ENCODE measurements around the gene HSD3B1. TPM values are rescaled to one million over a fixed set of nuclear protein-coding genes. Genes with fewer than 3 reads are reported as not detected.
"Not testable (repeated sequence)": the region's sequence is repeated elsewhere in the genome, so short reads cannot be mapped to it uniquely, and the experiment has no call there.

Gene HSD3B1
- total RNA-seq, 1 donor from 2014 or later: not detected

DNA sequence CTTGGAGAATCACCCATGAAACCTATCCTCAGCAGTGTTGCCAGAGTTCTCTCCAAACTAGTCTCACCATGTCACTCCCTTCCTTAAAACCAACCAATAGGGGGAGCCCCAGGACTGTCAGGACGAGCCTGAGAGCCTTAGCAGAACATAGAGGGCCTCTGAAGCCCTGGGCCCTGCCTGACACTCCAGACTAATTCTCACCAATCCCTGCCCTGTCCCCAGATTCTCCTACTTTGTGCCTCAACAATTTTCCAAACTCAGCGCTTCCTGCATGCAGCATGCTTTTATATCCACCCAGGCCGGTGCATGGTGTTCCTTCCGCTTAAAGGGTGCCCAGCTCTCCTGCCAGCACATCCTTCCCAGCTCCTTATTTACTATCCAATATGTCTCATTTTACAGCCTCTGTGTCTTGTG is 42.7 kb downstream of the HSD3B1 start:
- intact Hi-C loops (cut with micrococcal nuclease): no loop called here
- ATAC-seq: peak; percentile 88
- peak; percentile 29 for DNase-seq

DNA sequence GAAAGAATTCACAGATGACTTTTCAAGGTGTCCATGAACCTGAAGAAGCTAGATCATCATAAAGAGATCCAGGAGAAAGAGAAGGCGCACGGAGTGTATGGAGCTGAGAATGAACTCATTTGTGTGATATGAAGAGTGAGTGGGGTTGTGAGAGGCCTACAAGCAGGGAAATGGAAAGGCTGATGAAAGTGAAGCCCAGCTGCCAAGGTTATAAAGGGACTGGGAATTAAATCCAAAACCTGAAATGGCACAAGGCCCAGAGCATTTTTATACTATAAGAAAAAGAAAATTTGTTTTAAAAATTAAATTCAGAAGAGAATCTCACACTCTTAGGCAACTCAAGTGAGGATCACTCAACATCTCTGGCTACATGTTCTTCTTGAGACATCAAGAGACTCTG is 43.4 kb downstream of the HSD3B1 start:
- DNase-seq (no peak), ATAC-seq (no peak)
- intact Hi-C loops (cut with micrococcal nuclease): no loop called here

DNA sequence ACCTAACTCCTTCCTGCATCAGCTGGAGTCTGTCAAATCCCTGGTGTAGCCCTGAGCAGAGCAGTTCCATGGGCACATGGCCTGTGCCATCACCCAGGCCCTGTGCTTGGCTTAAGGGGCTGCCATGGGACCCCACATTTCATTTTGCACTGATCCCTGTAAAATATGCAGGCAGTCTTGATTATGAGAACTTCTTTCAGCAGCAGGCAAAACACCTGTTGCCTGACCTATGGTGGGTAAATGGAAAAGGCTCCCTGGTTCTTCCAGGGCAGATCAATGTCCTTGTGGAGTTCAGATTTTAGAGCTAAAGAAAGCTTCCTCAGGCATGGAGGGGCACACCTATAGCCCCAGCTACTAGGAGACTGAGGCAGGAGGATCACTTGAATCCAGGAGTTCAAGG is 44.2 kb downstream of the HSD3B1 start:
- ATAC-seq (no peak), DNase-seq (no peak)
- intact Hi-C loops (cut with micrococcal nuclease): no loop called here

DNA sequence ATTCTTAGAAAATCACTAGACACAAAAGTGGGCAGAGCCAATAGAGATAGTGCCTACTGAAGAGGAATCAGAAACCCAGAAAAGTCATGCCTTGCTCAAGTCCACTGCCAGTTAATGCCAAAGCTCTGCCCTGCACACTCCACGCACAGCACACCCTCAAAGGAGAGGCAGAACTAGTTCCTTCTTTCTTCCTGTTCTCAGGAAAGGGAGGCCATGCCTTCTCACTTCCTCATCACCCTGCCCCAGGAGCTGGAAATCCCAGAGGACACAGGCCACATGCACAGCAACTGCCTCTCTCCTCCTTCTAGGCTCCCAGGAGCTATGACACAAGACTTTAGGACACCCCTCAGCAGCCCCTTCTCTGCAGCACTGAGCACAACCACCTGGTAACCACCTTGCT is 45.6 kb downstream of the HSD3B1 start:
- DNase-seq; intact Hi-C loops (cut with micrococcal nuclease); ATAC-seq: not testable (repeated sequence)

DNA sequence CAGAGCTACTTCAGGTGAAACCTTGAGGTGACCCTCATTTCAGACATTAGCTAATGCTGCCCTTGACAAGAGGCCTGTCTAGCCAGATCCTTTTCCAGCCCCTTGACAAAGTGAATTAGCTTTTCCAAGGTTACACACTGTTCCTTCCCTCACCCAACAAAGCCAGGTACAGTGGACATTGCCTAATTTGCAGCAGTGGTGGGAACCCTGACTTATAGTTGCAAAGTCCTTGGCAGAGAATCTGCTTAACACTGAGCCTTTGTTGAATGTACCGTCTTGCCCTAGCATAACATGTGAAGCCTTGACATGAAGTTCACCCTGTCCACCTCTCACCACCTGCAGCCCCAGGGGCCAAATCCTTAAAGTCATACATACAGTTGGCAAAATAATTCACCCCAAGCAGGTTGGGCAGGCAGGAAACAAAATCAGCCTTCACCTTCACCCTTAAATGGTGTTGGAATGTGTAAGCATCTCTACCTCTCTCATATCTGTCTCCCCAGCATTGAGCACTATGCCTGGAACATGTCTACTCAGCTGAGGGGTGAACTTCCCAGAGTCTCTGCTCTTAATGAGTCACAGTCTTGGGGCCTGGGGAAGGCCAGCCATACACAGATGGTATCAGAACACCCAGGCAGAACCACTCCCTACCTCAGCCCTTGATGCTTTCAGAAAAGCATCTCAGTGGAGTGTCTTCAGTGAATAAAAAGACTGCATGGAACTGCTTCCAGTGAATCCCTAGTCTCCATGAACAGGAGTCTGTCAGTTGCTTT is 46.5 kb downstream of the HSD3B1 start:
- ATAC-seq; intact Hi-C loops (cut with micrococcal nuclease): not testable (repeated sequence)

DNA sequence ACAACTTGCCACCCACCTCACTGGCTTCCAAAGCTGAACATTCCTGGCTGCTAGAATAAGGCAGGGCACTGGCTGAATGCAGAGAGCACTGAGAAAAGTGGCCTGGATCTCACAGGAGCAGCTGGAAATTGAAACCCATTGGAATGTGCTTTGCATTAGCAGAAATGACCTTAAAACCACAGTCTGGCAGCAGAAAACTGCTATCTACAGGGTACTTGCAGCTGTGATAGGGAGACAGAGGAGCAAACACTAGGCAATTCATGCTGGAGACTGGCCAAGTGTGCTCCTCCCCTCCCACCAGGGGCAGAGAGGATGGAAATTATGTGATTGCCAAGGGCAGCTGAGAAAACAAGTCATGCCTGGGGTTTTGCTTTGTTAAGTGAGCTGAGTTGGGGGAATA is 47.2 kb downstream of the HSD3B1 start:
- intact Hi-C loops (cut with micrococcal nuclease): no loop called here
- peak; percentile 63 for ATAC-seq
- DNase-seq: peak; percentile 23

More for the DNA sequence above, 46.5 kb downstream of the HSD3B1 start:
- DNase-seq: not testable (repeated sequence)

DNA sequence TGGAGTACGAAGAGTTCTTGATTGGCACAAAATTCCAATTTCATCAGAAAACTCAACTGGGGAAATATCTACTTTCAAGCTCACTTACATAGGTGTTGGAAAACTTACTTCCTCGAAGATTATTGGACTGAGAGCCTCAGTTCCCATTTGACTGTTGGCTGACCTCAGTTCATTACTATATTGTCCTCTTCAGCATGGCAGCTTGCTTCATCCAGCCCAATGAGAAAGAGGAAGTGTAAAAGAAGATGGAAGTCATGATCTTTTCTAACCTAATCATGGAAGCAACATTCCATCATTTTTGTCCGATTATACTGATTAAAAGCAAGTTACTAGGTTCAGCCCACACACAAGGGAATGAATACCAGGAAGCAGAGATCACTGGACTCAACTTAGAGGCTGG is 49.4 kb downstream of the HSD3B1 start:
- ATAC-seq: no peak
- no peak for DNase-seq
- intact Hi-C loops (cut with micrococcal nuclease): no loop called here

DNA sequence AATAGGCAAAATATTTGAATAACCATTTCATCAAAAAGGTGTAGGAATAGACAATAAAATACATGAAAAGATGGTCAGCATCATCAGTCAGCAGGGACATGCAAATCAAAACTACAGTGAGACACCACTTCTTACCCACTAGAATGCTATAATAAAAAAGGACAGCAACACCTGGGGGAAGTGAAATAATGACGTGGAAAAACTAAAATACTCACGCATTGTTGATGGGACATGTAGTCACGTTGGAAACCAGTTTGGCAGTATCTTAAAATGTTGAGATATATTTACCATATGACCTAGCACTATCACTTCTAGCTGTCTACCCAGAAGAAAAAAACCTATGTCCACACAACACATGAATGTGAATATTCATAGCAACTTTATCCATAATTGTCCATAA is 53.4 kb downstream of the HSD3B1 start:
- intact Hi-C loops (cut with micrococcal nuclease); ATAC-seq; DNase-seq: not testable (repeated sequence)

DNA sequence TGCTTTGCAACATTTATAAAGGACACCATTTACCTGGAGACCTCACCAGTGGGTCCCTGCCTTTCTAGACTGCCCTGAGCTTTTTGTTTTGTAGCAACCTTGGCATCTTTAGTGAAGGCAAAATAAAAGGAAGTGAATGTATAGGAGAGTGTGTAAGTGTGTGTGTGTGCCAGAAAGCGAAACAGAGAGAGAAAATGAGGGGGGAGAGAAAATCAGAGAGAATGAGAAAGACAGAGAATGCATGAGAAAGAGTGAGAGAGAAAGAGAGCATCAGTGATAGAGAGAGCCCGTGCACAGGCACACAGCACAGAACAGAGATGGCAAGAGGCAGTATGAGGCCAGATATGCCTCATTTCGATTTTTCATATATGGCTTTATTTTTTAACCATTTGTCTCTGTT is 57.5 kb downstream of the HSD3B1 start:
- intact Hi-C loops (cut with micrococcal nuclease): no loop called here
- no peak for ATAC-seq
- DNase-seq: no peak

Other genes with a start within 250 kb of the HSD3B1 start
- gene HAO2, start 138.4 kb upstream of the HSD3B1 start, total RNA-seq: not detected
- gene HSD3B2, start 92.1 kb upstream of the HSD3B1 start, total RNA-seq: not detected
- 11.5 TPM for gene ZNF697, start 141.1 kb downstream of the HSD3B1 start, total RNA-seq
- 7.8 TPM for gene PHGDH, start 204.7 kb downstream of the HSD3B1 start, total RNA-seq